WTC11 (cell line): ENCODE measurements around the gene GALNT18. TPM values are rescaled to one million over a fixed set of nuclear protein-coding genes. Genes with fewer than 3 reads are reported as not detected.

Experiments used
- ATAC-seq: fragments of 200-7000 bp; cut with Tn5 transposase; 2 replicates; pipeline ENCODE4 v1.10.0; 2021; ENCODE audit warnings: mild to moderate bottlenecking, moderate library complexity
- CTCF ChIA-PET: fragments of 300-600 bp; sonication (Branson Sonifier 250); formaldehyde crosslinking; loops from one replicate; lab custom pipeline; 2021; ENCODE audit warnings: antibody characterized with exemption; lab: Charles Lee
- POLR2A ChIA-PET: fragments of 350-600 bp; sonication (Branson Sonifier 250); formaldehyde crosslinking; loops from one replicate; lab custom pipeline; 2021; ENCODE audit warnings: antibody characterized with exemption; lab: Charles Lee
- DNase-seq: peaks from one replicate; pipeline ENCODE4 v3.0.0; 2021; ENCODE audit warnings: low spot score
- H3K27ac Mint-ChIP-seq: 2 replicates; pipeline ENCODE4 v1.8.0; 2021; ENCODE audit warnings: mixed read lengths
- H3K27me3 Mint-ChIP-seq: 2 replicates; pipeline ENCODE4 v1.8.0; 2021; ENCODE audit warnings: low read depth, mild to moderate bottlenecking, moderate library complexity, mixed read lengths
- H3K36me3 Mint-ChIP-seq: 2 replicates; pipeline ENCODE4 v1.8.0; 2021; ENCODE audit warnings: mixed read lengths
- H3K4me1 Mint-ChIP-seq: 2 replicates; pipeline ENCODE4 v1.8.0; 2022; ENCODE audit warnings: mixed read lengths
- H3K4me3 Mint-ChIP-seq: 2 replicates; pipeline ENCODE4 v1.8.0; 2021; ENCODE audit warnings: mild to moderate bottlenecking, moderate library complexity, mixed read lengths
- H3K9me3 Mint-ChIP-seq: 2 replicates; pipeline ENCODE4 v1.8.0; 2021; ENCODE audit warnings: mixed read lengths
- CBFB ChIP-seq: sonication (generic); formaldehyde crosslinking; IDR thresholded peaks from 2 replicates; pipeline ENCODE4 v1.8.1; 2022; ENCODE audit warnings: mild to moderate bottlenecking, low read depth, missing genetic modification reagents
- CREM ChIP-seq: sonication (generic); formaldehyde crosslinking; IDR thresholded peaks from 2 replicates; pipeline ENCODE4 v1.8.1; 2022; ENCODE audit warnings: mild to moderate bottlenecking, missing genetic modification reagents, moderate library complexity
- E2F4 ChIP-seq: sonication (generic); formaldehyde crosslinking; IDR thresholded peaks from 2 replicates; pipeline ENCODE4 v1.8.1; 2022; ENCODE audit warnings: low read depth, mild to moderate bottlenecking, moderate library complexity, missing genetic modification reagents, borderline replicate concordance
- EMX1 ChIP-seq: fragments of 250-450 bp; sonication (Bioruptor Pico); IDR thresholded peaks from 2 replicates; pipeline ENCODE4 v1.8.0; 2021; ENCODE audit warnings: mild to moderate bottlenecking
- ESRRA ChIP-seq: sonication (generic); formaldehyde crosslinking; IDR thresholded peaks from 2 replicates; pipeline ENCODE4 v1.8.1; 2022; ENCODE audit warnings: mild to moderate bottlenecking, missing genetic modification reagents, borderline replicate concordance
- ETV6 ChIP-seq: sonication (generic); formaldehyde crosslinking; IDR thresholded peaks from 2 replicates; pipeline ENCODE4 v1.8.1; 2022; ENCODE audit warnings: mild to moderate bottlenecking, missing genetic modification reagents
- FOXJ3 ChIP-seq: sonication (generic); formaldehyde crosslinking; IDR thresholded peaks from 2 replicates; pipeline ENCODE4 v1.9.0; 2021; ENCODE audit warnings: missing genetic modification reagents, mild to moderate bottlenecking, borderline replicate concordance
- FOXP1 ChIP-seq: sonication (generic); formaldehyde crosslinking; IDR thresholded peaks from 2 replicates; pipeline ENCODE4 v1.8.0; 2022; ENCODE audit warnings: missing genetic modification reagents, mild to moderate bottlenecking, moderate library complexity, borderline replicate concordance
- GRHL2 ChIP-seq: fragments of 250-450 bp; sonication (Bioruptor Pico); IDR thresholded peaks from 2 replicates; pipeline ENCODE4 v1.8.0; 2022; ENCODE audit warnings: mild to moderate bottlenecking, moderate library complexity; ENCODE audit not compliant: insufficient replicate concordance, severe bottlenecking
- IRF1 ChIP-seq: sonication (generic); formaldehyde crosslinking; IDR thresholded peaks from 2 replicates; pipeline ENCODE4 v1.8.0; 2023; ENCODE audit warnings: missing genetic modification reagents
- IRF2 ChIP-seq: sonication (generic); formaldehyde crosslinking; IDR thresholded peaks from 2 replicates; pipeline ENCODE4 v1.8.0; 2022; ENCODE audit warnings: low read depth, missing genetic modification reagents, borderline replicate concordance
- MXD4 ChIP-seq: fragments of 250-450 bp; sonication (Bioruptor Pico); IDR thresholded peaks from 2 replicates; pipeline ENCODE4 v1.8.0; 2021; ENCODE audit warnings: mild to moderate bottlenecking, moderate library complexity, borderline replicate concordance
- NFYB ChIP-seq: sonication (generic); formaldehyde crosslinking; conservative IDR thresholded peaks from 2 replicates; pipeline ENCODE4 v1.8.0; 2022; ENCODE audit warnings: low read depth, missing genetic modification reagents
- RORB ChIP-seq: fragments of 250-450 bp; sonication (Bioruptor Pico); IDR thresholded peaks from 2 replicates; pipeline ENCODE4 v1.9.0; 2021; ENCODE audit warnings: mild to moderate bottlenecking
- SOX15 ChIP-seq: fragments of 250-450 bp; sonication (Bioruptor Pico); IDR thresholded peaks from 2 replicates; pipeline ENCODE4 v1.9.0; 2021; ENCODE audit warnings: mild to moderate bottlenecking
- TEAD1 ChIP-seq: sonication (generic); formaldehyde crosslinking; IDR thresholded peaks from 2 replicates; pipeline ENCODE4 v1.8.0; 2022; ENCODE audit warnings: mild to moderate bottlenecking, missing genetic modification reagents
- TEAD4 ChIP-seq: sonication (generic); formaldehyde crosslinking; IDR thresholded peaks from 2 replicates; pipeline ENCODE4 v1.8.0; 2022; ENCODE audit warnings: mild to moderate bottlenecking, missing genetic modification reagents
- ZBTB21 ChIP-seq: sonication (generic); formaldehyde crosslinking; IDR thresholded peaks from 2 replicates; pipeline ENCODE4 v1.8.1; 2023; ENCODE audit warnings: mild to moderate bottlenecking, missing genetic modification reagents, borderline replicate concordance
- ZNF219 ChIP-seq: sonication (generic); formaldehyde crosslinking; IDR thresholded peaks from 2 replicates; pipeline ENCODE4 v1.8.0; 2023; ENCODE audit warnings: missing genetic modification reagents, mild to moderate bottlenecking, borderline replicate concordance
- ZNF423 ChIP-seq: fragments of 250-450 bp; sonication (Bioruptor Pico); IDR thresholded peaks from 2 replicates; pipeline ENCODE4 v2.1.2; 2022; ENCODE audit warnings: mild to moderate bottlenecking, moderate library complexity
- total RNA-seq: library from RNA; stranded (reverse); gene quantifications from 3 replicates; pipeline ENCODE4 v1.2.3, GENCODE V29; 2021
- TF ChIP-seq, protein P1 (sequence below): sonication (generic); formaldehyde crosslinking; IDR thresholded peaks from 2 replicates; pipeline ENCODE4 v1.8.1; 2022; ENCODE audit warnings: low read depth, missing genetic modification reagents, borderline replicate concordance
- TF ChIP-seq, protein P2 (sequence below): fragments of 250-450 bp; sonication (Bioruptor Pico); IDR thresholded peaks from 2 replicates; pipeline ENCODE4 v1.9.0; 2021; ENCODE audit warnings: mild to moderate bottlenecking
- TF ChIP-seq, protein P3 (sequence below): fragments of 250-450 bp; sonication (Bioruptor Pico); IDR thresholded peaks from 2 replicates; pipeline ENCODE4 v1.9.0; 2021; ENCODE audit warnings: mild to moderate bottlenecking
- TF ChIP-seq, protein P4 (sequence below): sonication (generic); formaldehyde crosslinking; conservative IDR thresholded peaks from 2 replicates; pipeline ENCODE4 v1.8.1; 2023; ENCODE audit warnings: mild to moderate bottlenecking, low read depth, missing genetic modification reagents, moderate library complexity

The GALNT18 gene
- total RNA-seq, 1 experiment from 2014 or later: 5.0 TPM

GRCh38 chr11:11440144-11440543 is 181.7 kb downstream of the GALNT18 start (continued):
- TF ChIP-seq, protein P1, sequence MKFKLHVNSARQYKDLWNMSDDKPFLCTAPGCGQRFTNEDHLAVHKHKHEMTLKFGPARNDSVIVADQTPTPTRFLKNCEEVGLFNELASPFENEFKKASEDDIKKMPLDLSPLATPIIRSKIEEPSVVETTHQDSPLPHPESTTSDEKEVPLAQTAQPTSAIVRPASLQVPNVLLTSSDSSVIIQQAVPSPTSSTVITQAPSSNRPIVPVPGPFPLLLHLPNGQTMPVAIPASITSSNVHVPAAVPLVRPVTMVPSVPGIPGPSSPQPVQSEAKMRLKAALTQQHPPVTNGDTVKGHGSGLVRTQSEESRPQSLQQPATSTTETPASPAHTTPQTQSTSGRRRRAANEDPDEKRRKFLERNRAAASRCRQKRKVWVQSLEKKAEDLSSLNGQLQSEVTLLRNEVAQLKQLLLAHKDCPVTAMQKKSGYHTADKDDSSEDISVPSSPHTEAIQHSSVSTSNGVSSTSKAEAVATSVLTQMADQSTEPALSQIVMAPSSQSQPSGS (CRISPR knock-in tag): no peak
- TF ChIP-seq ZNF423 (CRISPR knock-in tag): no peak

DNA sequence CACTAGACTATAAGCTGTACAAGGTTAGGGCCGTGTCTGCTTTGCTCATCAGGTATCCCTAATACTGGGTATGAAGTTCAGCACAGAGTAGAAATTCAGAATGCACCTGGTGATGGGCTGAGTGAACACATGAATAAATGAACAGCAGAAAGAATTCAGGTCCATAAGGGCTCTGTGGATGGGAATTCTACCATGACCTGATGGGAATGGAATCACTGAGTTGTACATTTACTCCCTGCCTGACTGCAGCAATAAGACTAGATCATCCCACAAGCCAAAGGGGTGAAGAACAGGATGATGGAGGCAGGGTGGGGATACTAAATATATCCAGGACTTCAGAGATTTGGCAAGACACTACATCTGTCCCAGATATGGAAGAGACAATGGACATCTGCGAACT is 182.2 kb downstream of the GALNT18 start:
- CTCF ChIA-PET: no interaction called here
- Mint-ChIP-seq H3K4me3 (no peak overlapping the region), H3K4me1 (peaks cover 14% of the 10 kb centered on the region), H3K9me3 (no peaks in the 10 kb centered on the region)
- no peak for TF ChIP-seq GRHL2 (CRISPR knock-in tag)
- TF ChIP-seq, protein P2, sequence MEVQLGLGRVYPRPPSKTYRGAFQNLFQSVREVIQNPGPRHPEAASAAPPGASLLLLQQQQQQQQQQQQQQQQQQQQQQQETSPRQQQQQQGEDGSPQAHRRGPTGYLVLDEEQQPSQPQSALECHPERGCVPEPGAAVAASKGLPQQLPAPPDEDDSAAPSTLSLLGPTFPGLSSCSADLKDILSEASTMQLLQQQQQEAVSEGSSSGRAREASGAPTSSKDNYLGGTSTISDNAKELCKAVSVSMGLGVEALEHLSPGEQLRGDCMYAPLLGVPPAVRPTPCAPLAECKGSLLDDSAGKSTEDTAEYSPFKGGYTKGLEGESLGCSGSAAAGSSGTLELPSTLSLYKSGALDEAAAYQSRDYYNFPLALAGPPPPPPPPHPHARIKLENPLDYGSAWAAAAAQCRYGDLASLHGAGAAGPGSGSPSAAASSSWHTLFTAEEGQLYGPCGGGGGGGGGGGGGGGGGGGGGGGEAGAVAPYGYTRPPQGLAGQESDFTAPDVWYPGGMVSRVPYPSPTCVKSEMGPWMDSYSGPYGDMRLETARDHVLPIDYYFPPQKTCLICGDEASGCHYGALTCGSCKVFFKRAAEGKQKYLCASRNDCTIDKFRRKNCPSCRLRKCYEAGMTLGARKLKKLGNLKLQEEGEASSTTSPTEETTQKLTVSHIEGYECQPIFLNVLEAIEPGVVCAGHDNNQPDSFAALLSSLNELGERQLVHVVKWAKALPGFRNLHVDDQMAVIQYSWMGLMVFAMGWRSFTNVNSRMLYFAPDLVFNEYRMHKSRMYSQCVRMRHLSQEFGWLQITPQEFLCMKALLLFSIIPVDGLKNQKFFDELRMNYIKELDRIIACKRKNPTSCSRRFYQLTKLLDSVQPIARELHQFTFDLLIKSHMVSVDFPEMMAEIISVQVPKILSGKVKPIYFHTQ (CRISPR knock-in tag): no peak
- TF ChIP-seq SOX15: no peak
- TF ChIP-seq ZNF423 (CRISPR knock-in tag): no peak
- no peak for TF ChIP-seq ZBTB21 (CRISPR knock-in tag)
- no peak for TF ChIP-seq ZNF219 (CRISPR knock-in tag)
- TF ChIP-seq TEAD1 (CRISPR knock-in tag): no peak
- no peak for TF ChIP-seq MXD4 (CRISPR knock-in tag)
- TF ChIP-seq ESRRA: no peak
- TF ChIP-seq FOXP1 (CRISPR knock-in tag): no peak
- TF ChIP-seq, protein P3, sequence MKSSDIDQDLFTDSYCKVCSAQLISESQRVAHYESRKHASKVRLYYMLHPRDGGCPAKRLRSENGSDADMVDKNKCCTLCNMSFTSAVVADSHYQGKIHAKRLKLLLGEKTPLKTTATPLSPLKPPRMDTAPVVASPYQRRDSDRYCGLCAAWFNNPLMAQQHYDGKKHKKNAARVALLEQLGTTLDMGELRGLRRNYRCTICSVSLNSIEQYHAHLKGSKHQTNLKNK (CRISPR knock-in tag): no peak
- no peak for TF ChIP-seq NFYB
- no peak for TF ChIP-seq IRF1
- no peak for TF ChIP-seq CREM (CRISPR knock-in tag)
- TF ChIP-seq E2F4 (CRISPR knock-in tag): no peak
- TF ChIP-seq, all 79 proteins: peak for 0
- POLR2A ChIA-PET: no interaction called here
- H3K27ac Mint-ChIP-seq: no peak overlapping the region
- DNase-seq (no peak), ATAC-seq (no peak)
- H3K36me3 Mint-ChIP-seq: no peaks in the 10 kb centered on the region
- no peaks in the 10 kb centered on the region; the same call in 1 of the 2 replicates for H3K27me3 Mint-ChIP-seq

- no peaks in the 10 kb centered on the region for H3K9me3 Mint-ChIP-seq
- ChIA-PET CTCF (no interaction called here), POLR2A (no interaction called here)
- DNase-seq: no peak
- no peaks in the 10 kb centered on the region for H3K27me3 Mint-ChIP-seq
- H3K27ac Mint-ChIP-seq: no peak overlapping the region
- H3K4me3 Mint-ChIP-seq: no peak overlapping the region
- no peaks in the 10 kb centered on the region for H3K36me3 Mint-ChIP-seq
- no peak for ATAC-seq
- peaks cover 11% of the 10 kb centered on the region; the same call in 1 of the 2 replicates for H3K4me1 Mint-ChIP-seq
- no peak for TF ChIP-seq ZNF219 (CRISPR knock-in tag)
- no peak for TF ChIP-seq ETV6
- no peak for TF ChIP-seq FOXJ3 (CRISPR knock-in tag)
- TF ChIP-seq, protein P4, sequence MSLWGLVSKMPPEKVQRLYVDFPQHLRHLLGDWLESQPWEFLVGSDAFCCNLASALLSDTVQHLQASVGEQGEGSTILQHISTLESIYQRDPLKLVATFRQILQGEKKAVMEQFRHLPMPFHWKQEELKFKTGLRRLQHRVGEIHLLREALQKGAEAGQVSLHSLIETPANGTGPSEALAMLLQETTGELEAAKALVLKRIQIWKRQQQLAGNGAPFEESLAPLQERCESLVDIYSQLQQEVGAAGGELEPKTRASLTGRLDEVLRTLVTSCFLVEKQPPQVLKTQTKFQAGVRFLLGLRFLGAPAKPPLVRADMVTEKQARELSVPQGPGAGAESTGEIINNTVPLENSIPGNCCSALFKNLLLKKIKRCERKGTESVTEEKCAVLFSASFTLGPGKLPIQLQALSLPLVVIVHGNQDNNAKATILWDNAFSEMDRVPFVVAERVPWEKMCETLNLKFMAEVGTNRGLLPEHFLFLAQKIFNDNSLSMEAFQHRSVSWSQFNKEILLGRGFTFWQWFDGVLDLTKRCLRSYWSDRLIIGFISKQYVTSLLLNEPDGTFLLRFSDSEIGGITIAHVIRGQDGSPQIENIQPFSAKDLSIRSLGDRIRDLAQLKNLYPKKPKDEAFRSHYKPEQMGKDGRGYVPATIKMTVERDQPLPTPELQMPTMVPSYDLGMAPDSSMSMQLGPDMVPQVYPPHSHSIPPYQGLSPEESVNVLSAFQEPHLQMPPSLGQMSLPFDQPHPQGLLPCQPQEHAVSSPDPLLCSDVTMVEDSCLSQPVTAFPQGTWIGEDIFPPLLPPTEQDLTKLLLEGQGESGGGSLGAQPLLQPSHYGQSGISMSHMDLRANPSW (CRISPR knock-in tag): no peak
- no peak for TF ChIP-seq TEAD4
- TF ChIP-seq IRF2: no peak
- TF ChIP-seq FOXP1 (CRISPR knock-in tag): no peak
- TF ChIP-seq ZBTB21 (CRISPR knock-in tag): no peak
- TF ChIP-seq CBFB (CRISPR knock-in tag): no peak
- TF ChIP-seq, protein P3 (CRISPR knock-in tag): no peak
- TF ChIP-seq RORB (CRISPR knock-in tag): no peak
- no peak for TF ChIP-seq EMX1
Observed at GRCh38 chr11:11436715-11437313, 185.0 kb downstream of the GALNT18 start.
